CD4-positive, CD25-positive, alpha-beta regulatory T cell (primary cell): Measurements from ENCODE around the gene SMC6. TPM values are rescaled to one million over a fixed set of nuclear protein-coding genes. Genes with fewer than 3 reads are reported as not detected.

ENCODE experiments used
- ATAC-seq, 2 donors: fragments of 150-1000 bp; cut with Tn5 transposase; one replicate each; pipeline ENCODE4 v1.10.0; 2021; ENCODE audit warnings: low read depth in 2 of 2, moderate number of reproducible peaks in 2 of 2, moderate library complexity in 1 of 2
- DNase-seq, 3 donors: peaks; one replicate each; pipeline versions ENCODE4 v3.0.0 to v3.0.0-alpha.2; 2012 to 2022; ENCODE audit warnings: mixed read lengths in 1 of 3
- H3K27ac ChIP-seq: one replicate; pipeline ENCODE4 v1.7.0; 2013; ENCODE audit warnings: mild to moderate bottlenecking, low read length; ENCODE audit not compliant: insufficient read depth, poor library complexity, severe bottlenecking
- H3K27me3 ChIP-seq: one replicate; pipeline ENCODE4 v1.7.0; 2013; ENCODE audit warnings: low read length; ENCODE audit not compliant: control insufficient read depth, insufficient read depth
- H3K36me3 ChIP-seq: one replicate; pipeline ENCODE4 v1.7.0; 2013; ENCODE audit warnings: mild to moderate bottlenecking, low read length, moderate library complexity; ENCODE audit not compliant: control insufficient read depth, insufficient read depth
- H3K4me1 ChIP-seq: 2 replicates; pipeline ENCODE4 v1.7.0; 2013; ENCODE audit warnings: mild to moderate bottlenecking, low read length; ENCODE audit not compliant: insufficient read depth, control insufficient read depth, poor library complexity, severe bottlenecking
- H3K4me3 ChIP-seq: one replicate; pipeline ENCODE4 v1.7.0; 2013; ENCODE audit warnings: low read depth, mild to moderate bottlenecking, low read length, moderate library complexity
- H3K9me3 ChIP-seq, 2 experiments: 1 replicate in 1 of 2; 2 replicates in 1 of 2; pipeline ENCODE4 v1.7.0; 2013; ENCODE audit warnings: low read length in 2 of 2, mild to moderate bottlenecking in 1 of 2, moderate library complexity in 1 of 2; ENCODE audit not compliant: control insufficient read depth in 2 of 2
- H3K27ac Mint-ChIP-seq, 3 donors: one replicate each; pipeline ENCODE4 v1.8.0; 2020 to 2022; ENCODE audit warnings: mild to moderate bottlenecking in 3 of 3, mixed read lengths in 3 of 3, moderate library complexity in 2 of 3
- H3K27me3 Mint-ChIP-seq: one replicate; pipeline ENCODE4 v1.8.0; 2022; ENCODE audit warnings: mild to moderate bottlenecking, mixed read lengths
- H3K36me3 Mint-ChIP-seq: one replicate; pipeline ENCODE4 v1.8.0; 2020; ENCODE audit warnings: mixed read lengths
- H3K4me1 Mint-ChIP-seq, 4 donors: one replicate each; pipeline ENCODE4 v1.8.0; 2020 to 2022; ENCODE audit warnings: mixed read lengths in 4 of 4, mild to moderate bottlenecking in 1 of 4
- H3K4me3 Mint-ChIP-seq, 4 donors: one replicate each; pipeline ENCODE4 v1.8.0; 2020 to 2022; ENCODE audit warnings: mild to moderate bottlenecking in 4 of 4, mixed read lengths in 4 of 4, moderate library complexity in 3 of 4
- H3K9me3 Mint-ChIP-seq, 7 donors: one replicate each; pipeline ENCODE4 v1.8.0; 2020 to 2022; ENCODE audit warnings: mixed read lengths in 7 of 7, mild to moderate bottlenecking in 3 of 7, moderate library complexity in 2 of 7
- polyA plus RNA-seq, 4 donors: library from polyadenylated mRNA; unstranded; fragments of 300-500 nt; fragmentation: Illumina TruSeq; gene quantifications; one replicate each; pipeline ENCODE4 v1.2.3, GENCODE V29; 2021
- total RNA-seq: library from RNA; stranded (reverse); gene quantifications from one replicate; pipeline ENCODE4 v1.2.3, GENCODE V29; 2022

The SMC6 gene
- total and polyA plus RNA-seq, 5 donors from 2014 or later, result 11.5 to 34.4 (median 22.8) TPM

GRCh38 chr2:17709897-17710296, 43.7 kb downstream of the SMC6 start:
- H3K36me3 ChIP-seq, result peaks cover 75% of the 10 kb centered on the region
- H3K36me3 Mint-ChIP-seq, result peaks cover 24% of the 10 kb centered on the region

GRCh38 chr2:17708501-17708900, 45.1 kb downstream of the SMC6 start:
- Histone ChIP-seq H3K27me3 (no peaks in the 10 kb centered on the region), H3K27ac (no peak overlapping the region), H3K4me3 (no peak overlapping the region), H3K4me1 (no peaks in the 10 kb centered on the region), H3K36me3 (peaks cover 73% of the 10 kb centered on the region), H3K9me3 (no peaks in the 10 kb centered on the region)
- Mint-ChIP-seq H3K36me3 (peaks cover 25% of the 10 kb centered on the region), H3K4me3 (no peak overlapping the region), H3K27ac (no peak overlapping the region), H3K9me3 (no peaks in the 10 kb centered on the region), H3K4me1 (no peaks in the 10 kb centered on the region), H3K27me3 (no peaks in the 10 kb centered on the region)
- DNase-seq (no peak), ATAC-seq (no peak)

More at GRCh38 chr2:17709897-17710296, 43.7 kb downstream of the SMC6 start:
- DNase-seq, result no peak
- no peaks in the 10 kb centered on the region for H3K27me3 ChIP-seq
- no peaks in the 10 kb centered on the region for H3K27me3 Mint-ChIP-seq
- no peak overlapping the region for H3K27ac ChIP-seq
- H3K9me3 Mint-ChIP-seq, result no peaks in the 10 kb centered on the region
- no peaks in the 10 kb centered on the region for H3K9me3 ChIP-seq
- no peak overlapping the region for H3K4me3 Mint-ChIP-seq
- H3K4me3 ChIP-seq, result no peak overlapping the region
- H3K4me1 ChIP-seq, result no peaks in the 10 kb centered on the region
- ATAC-seq, result no peak
- peaks cover 0 to 9% (median 0%) of the 10 kb centered on the region in 4 donors for H3K4me1 Mint-ChIP-seq
- H3K27ac Mint-ChIP-seq, result no peak overlapping the region

GRCh38 chr2:17706845-17707244, 46.8 kb downstream of the SMC6 start:
- no peak overlapping the region for H3K27ac Mint-ChIP-seq
- H3K27me3 ChIP-seq, result no peaks in the 10 kb centered on the region
- H3K36me3 Mint-ChIP-seq, result peaks cover 15% of the 10 kb centered on the region
- no peaks in the 10 kb centered on the region for H3K27me3 Mint-ChIP-seq
- no peak overlapping the region for H3K4me3 ChIP-seq
- no peaks in the 10 kb centered on the region for H3K9me3 Mint-ChIP-seq
- H3K4me1 ChIP-seq, result no peaks in the 10 kb centered on the region
- H3K36me3 ChIP-seq, result peaks cover 79% of the 10 kb centered on the region
- ATAC-seq, result no peak
- H3K4me1 Mint-ChIP-seq, result no peaks in the 10 kb centered on the region
- H3K9me3 ChIP-seq, result no peaks in the 10 kb centered on the region
- no peak overlapping the region for H3K27ac ChIP-seq
- DNase-seq, result no peak
- no peak overlapping the region for H3K4me3 Mint-ChIP-seq

GRCh38 chr2:17690776-17691175, 62.8 kb downstream of the SMC6 start:
- no peak overlapping the region for H3K4me3 Mint-ChIP-seq
- no peaks in the 10 kb centered on the region for H3K4me1 ChIP-seq
- ATAC-seq (no peak), DNase-seq (no peak)
- peaks cover 65% of the 10 kb centered on the region for H3K36me3 ChIP-seq
- no peaks in the 10 kb centered on the region for H3K9me3 ChIP-seq
- no peaks in the 10 kb centered on the region for H3K27me3 ChIP-seq
- H3K36me3 Mint-ChIP-seq, result peaks cover 53% of the 10 kb centered on the region
- H3K4me1 Mint-ChIP-seq, result peaks cover 0 to 9% (median 3%) of the 10 kb centered on the region in 4 donors
- no peaks in the 10 kb centered on the region for H3K27me3 Mint-ChIP-seq
- no peak overlapping the region for H3K4me3 ChIP-seq
- H3K27ac ChIP-seq, result no peak overlapping the region
- no peak overlapping the region for H3K27ac Mint-ChIP-seq
- H3K9me3 Mint-ChIP-seq, result no peaks in the 10 kb centered on the region

- no peaks in the 10 kb centered on the region for H3K27me3 ChIP-seq
- Mint-ChIP-seq H3K27me3 (no peaks in the 10 kb centered on the region), H3K4me1 (peaks cover 0 to 14% (median 4%) of the 10 kb centered on the region in 4 donors), H3K9me3 (no peaks in the 10 kb centered on the region), H3K36me3 (peaks cover 53% of the 10 kb centered on the region), H3K27ac (peak overlapping the region in 1 of 3 donors; percentile 9), H3K4me3 (no peak overlapping the region)
- no peaks in the 10 kb centered on the region for H3K4me1 ChIP-seq
- DNase-seq (no peak), ATAC-seq (no peak)
- H3K4me3 ChIP-seq, result no peak overlapping the region
- peaks cover 54% of the 10 kb centered on the region for H3K36me3 ChIP-seq
- no peaks in the 10 kb centered on the region for H3K9me3 ChIP-seq
- H3K27ac ChIP-seq, result no peak overlapping the region
These were observed 64.6 kb downstream of the SMC6 start for GRCh38 chr2:17689010-17689409.

GRCh38 chr2:17688600-17688999, 65.0 kb downstream of the SMC6 start:
- H3K9me3 ChIP-seq, result no peaks in the 10 kb centered on the region
- Mint-ChIP-seq H3K4me1 (peaks cover 0 to 14% (median 4%) of the 10 kb centered on the region in 4 donors), H3K36me3 (peaks cover 55% of the 10 kb centered on the region), H3K4me3 (no peak overlapping the region), H3K9me3 (no peaks in the 10 kb centered on the region), H3K27me3 (no peaks in the 10 kb centered on the region), H3K27ac (peak overlapping the region in 2 of 3 donors; percentile 9 to 48)
- DNase-seq (no peak), ATAC-seq (no peak)
- H3K36me3 ChIP-seq, result peaks cover 54% of the 10 kb centered on the region
- no peaks in the 10 kb centered on the region for H3K4me1 ChIP-seq
- H3K4me3 ChIP-seq, result no peak overlapping the region
- H3K27me3 ChIP-seq, result no peaks in the 10 kb centered on the region
- H3K27ac ChIP-seq, result no peak overlapping the region

GRCh38 chr2:17683981-17684380, 69.6 kb downstream of the SMC6 start:
- ATAC-seq (no peak), DNase-seq (no peak)
- no peak overlapping the region for H3K4me3 Mint-ChIP-seq
- peaks cover 57% of the 10 kb centered on the region for H3K36me3 Mint-ChIP-seq
- Histone ChIP-seq H3K27ac (no peak overlapping the region), H3K4me3 (no peak overlapping the region), H3K27me3 (no peaks in the 10 kb centered on the region), H3K36me3 (peaks cover 59% of the 10 kb centered on the region), H3K9me3 (no peaks in the 10 kb centered on the region), H3K4me1 (no peaks in the 10 kb centered on the region)
- H3K27me3 Mint-ChIP-seq, result no peaks in the 10 kb centered on the region
- no peaks in the 10 kb centered on the region for H3K9me3 Mint-ChIP-seq
- peaks cover 0 to 18% (median 4%) of the 10 kb centered on the region in 4 donors for H3K4me1 Mint-ChIP-seq
- peak overlapping the region in 1 of 3 donors; percentile 17 for H3K27ac Mint-ChIP-seq

GRCh38 chr2:17682098-17682857, 71.3 kb downstream of the SMC6 start:
- H3K36me3 Mint-ChIP-seq, result peaks cover 50% of the 10 kb centered on the region

More at GRCh38 chr2:17682098-17682857, 71.3 kb downstream of the SMC6 start:
- Mint-ChIP-seq H3K9me3 (no peaks in the 10 kb centered on the region), H3K27ac (no peak overlapping the region), H3K27me3 (no peaks in the 10 kb centered on the region), H3K4me3 (no peak overlapping the region), H3K4me1 (peaks cover 0 to 17% (median 3%) of the 10 kb centered on the region in 4 donors)
- ATAC-seq, result no peak
- no peak overlapping the region for H3K27ac ChIP-seq
- H3K27me3 ChIP-seq, result no peaks in the 10 kb centered on the region
- no peaks in the 10 kb centered on the region for H3K4me1 ChIP-seq
- no peak overlapping the region for H3K4me3 ChIP-seq
- peaks cover 52% of the 10 kb centered on the region for H3K36me3 ChIP-seq
- H3K9me3 ChIP-seq, result no peaks in the 10 kb centered on the region
- DNase-seq, result no peak
